ENCODE results near the gene PHLPP2. TPM values are rescaled to one million over a fixed set of nuclear protein-coding genes. Genes with fewer than 3 reads are reported as not detected.

The PHLPP2 gene
- total RNA-seq, 1 donor from 2014 or later: 18.2 TPM

GRCh38 chr16:71707199-71707598 is 17.3 kb downstream of the PHLPP2 start:
- TF ChIP-seq CTCF (IDR thresholded peaks at IDR 0.05; ENCODE audit: unreplicated experiment): no peak
- Mint-ChIP-seq H3K27ac (no peak overlapping the region), H3K4me1 (peaks cover 20% of the 10 kb centered on the region), H3K9me3 (no peaks in the 10 kb centered on the region), H3K4me3 (no peak overlapping the region), H3K27me3 (ENCODE audit: low read depth) (no peaks in the 10 kb centered on the region), H3K36me3 (peaks cover 3% of the 10 kb centered on the region)
- DNase-seq (ENCODE audit: low spot score in 2 of 2, unreplicated experiment in 2 of 2): no peak

GRCh38 chr16:71706046-71706445 is 18.5 kb downstream of the PHLPP2 start:
- Mint-ChIP-seq H3K4me1 (peaks cover 20% of the 10 kb centered on the region), H3K4me3 (no peak overlapping the region), H3K27ac (no peak overlapping the region), H3K27me3 (ENCODE audit: low read depth) (no peaks in the 10 kb centered on the region), H3K36me3 (peaks cover 3% of the 10 kb centered on the region), H3K9me3 (no peaks in the 10 kb centered on the region)
- DNase-seq (ENCODE audit: low spot score in 2 of 2, unreplicated experiment in 2 of 2): no peak
- TF ChIP-seq CTCF (IDR thresholded peaks at IDR 0.05; ENCODE audit: unreplicated experiment): no peak

GRCh38 chr16:71703333-71703732 is 21.2 kb downstream of the PHLPP2 start:
- no peak overlapping the region for H3K4me3 Mint-ChIP-seq
- no peak for DNase-seq (ENCODE audit: low spot score in 2 of 2, unreplicated experiment in 2 of 2)
- peaks cover 8% of the 10 kb centered on the region for H3K4me1 Mint-ChIP-seq
- H3K36me3 Mint-ChIP-seq: peaks cover 10% of the 10 kb centered on the region
- no peaks in the 10 kb centered on the region for H3K9me3 Mint-ChIP-seq
- TF ChIP-seq CTCF (IDR thresholded peaks at IDR 0.05; ENCODE audit: unreplicated experiment): no peak
- no peak overlapping the region for H3K27ac Mint-ChIP-seq
- H3K27me3 Mint-ChIP-seq (ENCODE audit: low read depth): no peaks in the 10 kb centered on the region

- H3K36me3 Mint-ChIP-seq: peaks cover 14% of the 10 kb centered on the region
- no peaks in the 10 kb centered on the region for H3K4me1 Mint-ChIP-seq
Observed at GRCh38 chr16:71700831-71701230, 23.7 kb downstream of the PHLPP2 start.

GRCh38 chr16:71698491-71698890 is 26.0 kb downstream of the PHLPP2 start:
- Mint-ChIP-seq H3K9me3 (no peaks in the 10 kb centered on the region), H3K4me3 (no peak overlapping the region), H3K27me3 (ENCODE audit: low read depth) (no peaks in the 10 kb centered on the region), H3K27ac (no peak overlapping the region), H3K4me1 (no peaks in the 10 kb centered on the region), H3K36me3 (peaks cover 17% of the 10 kb centered on the region)
- no peak for DNase-seq (ENCODE audit: low spot score in 2 of 2, unreplicated experiment in 2 of 2)
- no peak for TF ChIP-seq CTCF (IDR thresholded peaks at IDR 0.05; ENCODE audit: unreplicated experiment)

More at GRCh38 chr16:71700831-71701230, 23.7 kb downstream of the PHLPP2 start:
- DNase-seq (ENCODE audit: low spot score in 2 of 2, unreplicated experiment in 2 of 2): no peak
- Mint-ChIP-seq H3K27ac (no peak overlapping the region), H3K4me3 (no peak overlapping the region), H3K27me3 (ENCODE audit: low read depth) (no peaks in the 10 kb centered on the region), H3K9me3 (no peaks in the 10 kb centered on the region)
- no peak for TF ChIP-seq CTCF (IDR thresholded peaks at IDR 0.05; ENCODE audit: unreplicated experiment)

- Mint-ChIP-seq H3K9me3 (no peaks in the 10 kb centered on the region), H3K36me3 (peaks cover 22% of the 10 kb centered on the region), H3K27ac (no peak overlapping the region), H3K4me1 (no peaks in the 10 kb centered on the region), H3K4me3 (no peak overlapping the region), H3K27me3 (ENCODE audit: low read depth) (no peaks in the 10 kb centered on the region)
- no peak for DNase-seq (ENCODE audit: low spot score in 2 of 2, unreplicated experiment in 2 of 2)
- no peak for TF ChIP-seq CTCF (IDR thresholded peaks at IDR 0.05; ENCODE audit: unreplicated experiment)
Observed at GRCh38 chr16:71693164-71693563, 31.3 kb downstream of the PHLPP2 start.
